ENCODE data around the gene SLC9C2.
"Not testable (repeated sequence)": the region's sequence is repeated elsewhere in the genome, so short reads cannot be mapped to it uniquely, and the experiment has no call there.

Gene SLC9C2, protein sequence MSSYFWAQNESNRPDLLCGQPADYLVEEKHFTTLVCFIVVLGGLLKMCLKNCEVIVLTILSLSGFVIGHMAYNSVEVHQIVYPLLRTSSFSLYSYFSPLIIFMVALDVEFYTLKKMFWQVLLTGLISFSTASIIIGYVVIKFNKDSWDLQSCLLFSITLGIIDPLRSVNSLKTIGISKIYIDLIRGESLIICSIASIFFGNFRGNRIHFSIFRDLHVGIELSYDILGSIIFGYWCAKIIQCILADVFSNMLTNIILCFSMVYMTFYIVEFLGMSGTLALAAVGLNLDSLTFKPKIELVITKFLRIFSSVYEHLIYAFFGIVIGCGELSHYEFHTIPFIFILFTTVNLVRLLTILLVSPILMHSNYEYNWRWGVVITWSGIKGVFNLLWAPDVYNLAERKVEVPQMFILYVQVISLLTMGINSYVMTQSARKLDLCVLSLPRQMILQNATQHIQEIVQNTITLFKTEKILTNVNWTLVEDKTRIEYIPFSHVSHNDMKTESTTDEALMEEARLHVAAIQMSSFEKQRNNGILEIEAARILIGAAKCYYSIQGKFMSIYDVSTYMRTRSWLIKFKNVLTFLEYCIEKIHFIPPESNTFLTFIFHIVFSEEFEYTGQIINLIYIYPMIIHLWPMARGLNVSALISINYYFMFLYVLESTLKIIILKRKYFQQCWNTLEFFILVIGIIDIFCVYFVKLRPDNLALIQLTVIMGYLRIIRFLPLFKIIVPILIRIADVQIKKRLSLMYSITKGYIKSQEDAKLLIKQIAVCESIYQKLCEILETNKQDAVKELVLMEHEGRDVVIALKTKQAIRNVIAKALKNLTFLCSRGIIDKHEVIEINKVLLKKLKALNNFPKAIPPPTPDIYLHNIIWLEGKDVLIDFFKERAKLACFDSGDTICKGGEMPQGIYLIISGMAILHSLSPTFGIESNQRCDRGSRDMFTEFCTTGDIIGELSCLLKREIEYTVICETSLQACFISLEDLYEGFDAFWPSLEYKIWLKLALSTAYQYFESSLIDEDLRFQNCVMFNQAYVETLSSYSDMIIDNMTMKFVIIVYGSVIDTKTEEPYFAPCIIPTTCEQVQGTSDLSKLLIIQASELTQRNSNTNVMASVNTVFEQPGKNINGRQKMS

DNA sequence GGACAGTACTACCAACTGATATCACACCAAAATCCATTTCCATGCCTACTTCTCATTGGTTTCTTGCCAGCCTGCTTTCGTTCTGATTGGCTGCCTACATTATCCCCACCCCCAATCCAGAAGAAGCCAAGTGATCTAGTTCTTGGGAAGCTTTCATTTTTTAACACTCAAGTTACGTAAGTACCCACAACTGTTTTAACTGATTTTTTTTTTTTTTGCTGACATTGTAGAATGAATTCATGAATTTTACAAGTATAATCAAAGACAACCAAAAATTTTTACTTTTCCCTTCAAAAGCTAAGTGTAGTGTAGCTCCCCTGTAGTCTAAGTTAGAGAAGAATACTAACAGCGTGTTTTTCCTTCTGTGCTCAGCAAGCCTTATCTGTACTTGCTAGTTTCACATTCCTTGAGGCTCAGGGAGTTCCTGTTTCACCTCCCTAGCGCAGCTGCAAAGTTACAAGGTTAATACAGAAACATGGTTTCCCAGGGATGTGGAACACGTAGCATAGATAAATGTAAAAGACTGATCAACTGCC is at the start of gene SLC9C2:
TSS of gene SLC9C2 (minus strand) at position 17 of the 536 bp plus-strand sequence. CDS start 1,296 bp downstream, outside the sequence.
- H3K27me3 ChIP-seq (ENCODE audit: control insufficient read depth, insufficient read depth, low read length): no peaks in the 10 kb centered on the region
- H3K4me1 ChIP-seq (ENCODE audit: control insufficient read depth, insufficient read depth, low read length): no peaks in the 10 kb centered on the region
- H3K9ac ChIP-seq (ENCODE audit: low read depth, low read length): no peak within 1 kb of the TSS
- no peaks in the 10 kb centered on the region for H3K36me3 ChIP-seq (ENCODE audit: control insufficient read depth, insufficient read depth, low read length)
- no peaks in the 10 kb centered on the region for H3K9me3 ChIP-seq (ENCODE audit: control insufficient read depth, insufficient read depth, low read length)
- no peak within 1 kb of the TSS for H3K4me3 ChIP-seq (ENCODE audit: low read depth, low read length)

DNA sequence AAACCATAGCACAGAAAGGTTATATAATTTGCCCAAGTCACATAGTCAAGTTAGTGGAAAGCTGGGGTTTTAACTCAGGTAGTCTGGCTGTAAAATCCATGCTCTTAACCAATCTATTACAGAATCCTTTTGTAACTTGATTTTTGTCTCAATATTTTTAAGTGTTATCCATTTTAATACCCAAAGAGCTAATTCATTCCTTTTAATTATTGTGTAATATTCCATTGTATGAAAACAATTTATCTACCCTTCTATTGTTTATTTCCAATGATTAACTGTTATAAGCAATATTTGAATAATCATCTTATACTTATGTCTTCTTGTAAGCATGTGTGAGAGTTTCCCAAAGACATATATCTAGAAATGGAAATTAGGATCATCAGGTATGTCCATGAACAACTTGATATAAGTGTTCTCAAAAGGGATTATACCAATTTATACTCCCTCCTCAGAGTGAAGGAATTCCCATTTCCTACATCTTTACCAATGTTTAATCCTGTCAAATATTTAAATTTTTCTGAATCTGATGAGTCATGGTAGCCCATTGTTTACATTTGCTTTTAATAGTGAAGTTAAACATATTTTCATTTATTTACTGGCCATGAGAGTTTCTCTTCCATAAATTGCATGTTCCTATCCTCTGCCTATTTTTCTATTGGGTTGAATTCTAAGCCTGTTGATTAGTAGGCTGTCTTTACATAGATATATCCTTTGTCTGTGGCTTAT is 46.2 kb upstream of the SLC9C2 start:
- H3K9ac ChIP-seq (ENCODE audit: low read depth, low read length): no peak overlapping the region
- no peaks in the 10 kb centered on the region for H3K27me3 ChIP-seq (ENCODE audit: control insufficient read depth, insufficient read depth, low read length)
- no peaks in the 10 kb centered on the region for H3K9me3 ChIP-seq (ENCODE audit: control insufficient read depth, insufficient read depth, low read length)
- no peaks in the 10 kb centered on the region for H3K36me3 ChIP-seq (ENCODE audit: control insufficient read depth, insufficient read depth, low read length)
- H3K4me1 ChIP-seq (ENCODE audit: control insufficient read depth, insufficient read depth, low read length): no peaks in the 10 kb centered on the region
- no peak overlapping the region for H3K4me3 ChIP-seq (ENCODE audit: low read depth, low read length)

DNA sequence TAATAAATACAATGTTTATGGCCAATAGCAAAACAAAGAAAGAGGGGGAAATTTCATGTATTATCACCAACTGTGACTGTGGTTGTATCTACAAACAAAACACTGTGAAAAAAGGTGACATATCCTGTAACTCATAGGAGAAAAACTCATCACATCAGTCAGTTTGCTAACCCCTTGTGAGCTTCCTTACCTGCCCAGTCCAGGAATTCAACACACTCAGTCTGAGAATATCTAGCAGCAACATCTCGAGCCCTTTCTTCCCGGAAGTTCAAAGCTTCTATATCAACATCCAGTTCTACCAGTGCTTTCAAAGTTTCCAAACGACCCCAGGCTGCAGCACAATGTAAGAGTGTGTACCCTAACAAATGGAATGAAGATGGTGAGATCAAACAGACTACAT is 43.8 kb upstream of the SLC9C2 start:
- no peaks in the 10 kb centered on the region for H3K9me3 ChIP-seq (ENCODE audit: control insufficient read depth, insufficient read depth, low read length)
- H3K9ac ChIP-seq (ENCODE audit: low read depth, low read length): no peak overlapping the region
- H3K4me1 ChIP-seq (ENCODE audit: control insufficient read depth, insufficient read depth, low read length): no peaks in the 10 kb centered on the region
- no peaks in the 10 kb centered on the region for H3K27me3 ChIP-seq (ENCODE audit: control insufficient read depth, insufficient read depth, low read length)
- no peak overlapping the region for H3K4me3 ChIP-seq (ENCODE audit: low read depth, low read length)
- no peaks in the 10 kb centered on the region for H3K36me3 ChIP-seq (ENCODE audit: control insufficient read depth, insufficient read depth, low read length)

DNA sequence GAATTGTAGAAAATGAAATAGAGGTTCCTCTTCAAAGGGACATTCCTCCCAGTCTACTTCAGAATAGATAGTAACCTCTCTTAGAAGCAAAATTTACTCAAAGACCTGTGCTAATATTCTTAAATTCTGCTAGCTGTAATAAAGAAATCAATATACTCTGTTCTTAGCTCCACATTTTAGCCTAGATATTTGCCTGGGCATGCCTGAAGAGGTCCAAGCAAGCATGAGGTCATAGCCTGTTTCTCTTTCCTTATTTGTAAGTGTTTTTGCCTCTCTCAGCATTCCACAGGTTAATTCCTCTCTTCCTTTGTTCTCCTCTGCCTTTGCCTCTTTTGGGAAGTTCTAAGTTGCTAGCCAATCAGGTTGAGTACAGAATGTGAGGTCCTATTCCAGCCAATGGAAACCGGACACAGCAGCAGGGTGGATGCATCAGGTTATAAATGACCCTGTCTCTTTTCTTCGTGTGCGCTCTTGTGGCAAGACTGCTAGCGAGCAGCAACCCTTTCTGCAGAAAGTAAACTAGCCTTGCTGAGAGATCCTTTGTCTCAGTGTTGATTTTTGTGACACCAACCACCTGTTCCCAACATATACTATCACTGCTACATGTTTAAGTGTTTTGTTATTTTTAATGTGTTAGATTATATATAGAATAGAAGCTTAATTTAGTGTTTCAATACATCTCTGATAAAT is 39.7 kb upstream of the SLC9C2 start:
- not testable (repeated sequence) for H3K4me3 ChIP-seq (ENCODE audit: low read depth, low read length); H3K9me3 ChIP-seq (ENCODE audit: control insufficient read depth, insufficient read depth, low read length)

DNA sequence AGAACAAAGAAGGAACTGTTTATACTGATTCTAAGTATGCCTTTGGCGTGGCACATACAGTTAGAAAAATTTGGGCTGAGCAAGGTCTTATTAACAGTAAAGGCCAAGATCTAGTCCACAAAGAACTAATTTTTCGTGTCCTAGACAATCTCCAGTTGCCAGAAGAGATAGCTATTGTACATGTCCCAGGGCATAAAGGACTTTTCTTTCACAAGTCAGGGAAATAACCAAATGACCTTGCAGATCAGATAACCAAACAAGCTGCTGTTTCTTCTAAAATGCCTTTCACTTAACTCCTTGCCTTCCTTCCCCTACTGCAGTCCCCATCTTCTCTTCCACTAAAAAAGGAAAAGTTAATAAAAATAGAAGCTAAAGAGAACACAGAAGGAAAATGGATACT is 36.2 kb upstream of the SLC9C2 start:
- H3K9me3 ChIP-seq (ENCODE audit: control insufficient read depth, insufficient read depth, low read length): peaks cover 11% of the 10 kb centered on the region
- H3K27me3 ChIP-seq (ENCODE audit: control insufficient read depth, insufficient read depth, low read length): no peaks in the 10 kb centered on the region
- no peaks in the 10 kb centered on the region for H3K36me3 ChIP-seq (ENCODE audit: control insufficient read depth, insufficient read depth, low read length)
- H3K4me1 ChIP-seq (ENCODE audit: control insufficient read depth, insufficient read depth, low read length): no peaks in the 10 kb centered on the region
- no peak overlapping the region for H3K4me3 ChIP-seq (ENCODE audit: low read depth, low read length)
- H3K9ac ChIP-seq (ENCODE audit: low read depth, low read length): no peak overlapping the region

More for the DNA sequence above, 39.7 kb upstream of the SLC9C2 start:
- not testable (repeated sequence) for H3K9ac ChIP-seq (ENCODE audit: low read depth, low read length); H3K4me1 ChIP-seq (ENCODE audit: control insufficient read depth, insufficient read depth, low read length); H3K36me3 ChIP-seq (ENCODE audit: control insufficient read depth, insufficient read depth, low read length); H3K27me3 ChIP-seq (ENCODE audit: control insufficient read depth, insufficient read depth, low read length)

GRCh38 chr1:173638043-173639021 is 35.5 kb upstream of the SLC9C2 start:
- H3K4me3 ChIP-seq (ENCODE audit: low read depth, low read length): peak overlapping the region; percentile 16
- peaks cover 11% of the 10 kb centered on the region for H3K9me3 ChIP-seq (ENCODE audit: control insufficient read depth, insufficient read depth, low read length)
- H3K27me3 ChIP-seq (ENCODE audit: control insufficient read depth, insufficient read depth, low read length): no peaks in the 10 kb centered on the region
- no peak overlapping the region for H3K9ac ChIP-seq (ENCODE audit: low read depth, low read length)
- no peaks in the 10 kb centered on the region for H3K36me3 ChIP-seq (ENCODE audit: control insufficient read depth, insufficient read depth, low read length)
- H3K4me1 ChIP-seq (ENCODE audit: control insufficient read depth, insufficient read depth, low read length): no peaks in the 10 kb centered on the region

DNA sequence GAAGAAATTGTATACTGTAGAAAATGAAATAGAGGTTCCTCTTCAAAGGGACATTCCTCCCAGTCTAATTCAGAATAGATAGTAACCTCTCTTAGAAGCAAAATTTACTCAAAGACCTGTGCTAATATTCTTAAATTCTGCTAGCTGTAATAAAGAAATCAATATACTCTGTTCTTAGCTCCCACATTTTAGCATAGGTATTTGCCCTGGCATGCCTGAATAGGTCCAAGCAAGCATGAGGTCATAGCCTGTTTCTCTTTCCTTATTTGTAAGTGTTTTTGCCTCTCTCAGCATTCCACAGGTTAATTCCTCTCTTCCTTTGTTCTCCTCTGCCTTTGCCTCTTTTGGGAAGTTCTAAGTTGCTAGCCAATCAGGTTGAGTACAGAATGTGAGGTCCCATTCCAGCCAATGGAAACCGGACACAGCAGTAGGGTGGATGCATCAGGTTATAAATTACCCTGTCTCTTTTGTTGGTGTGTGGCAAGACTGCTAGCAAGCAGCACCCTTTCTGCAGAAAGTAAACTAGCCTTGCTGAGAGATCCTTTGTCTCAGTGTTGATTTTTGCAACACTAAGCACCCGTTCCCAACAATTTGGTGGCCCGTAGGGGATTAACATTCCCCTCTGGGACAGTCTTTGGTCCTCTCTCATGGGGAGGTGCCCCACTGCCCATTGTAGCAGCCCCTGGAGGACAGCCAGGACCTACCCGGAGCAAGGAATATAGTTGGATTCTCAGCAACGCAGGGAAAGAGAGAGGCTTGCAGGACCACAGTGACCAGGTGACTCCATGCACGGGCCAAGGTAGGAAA is 34.6 kb upstream of the SLC9C2 start:
- Histone ChIP-seq H3K4me3 (ENCODE audit: low read depth, low read length) (peak overlapping the region; percentile 16), H3K9me3 (ENCODE audit: control insufficient read depth, insufficient read depth, low read length) (peaks cover 11% of the 10 kb centered on the region)
- H3K4me1 ChIP-seq (ENCODE audit: control insufficient read depth, insufficient read depth, low read length); H3K9ac ChIP-seq (ENCODE audit: low read depth, low read length); H3K27me3 ChIP-seq (ENCODE audit: control insufficient read depth, insufficient read depth, low read length); H3K36me3 ChIP-seq (ENCODE audit: control insufficient read depth, insufficient read depth, low read length): not testable (repeated sequence)

DNA sequence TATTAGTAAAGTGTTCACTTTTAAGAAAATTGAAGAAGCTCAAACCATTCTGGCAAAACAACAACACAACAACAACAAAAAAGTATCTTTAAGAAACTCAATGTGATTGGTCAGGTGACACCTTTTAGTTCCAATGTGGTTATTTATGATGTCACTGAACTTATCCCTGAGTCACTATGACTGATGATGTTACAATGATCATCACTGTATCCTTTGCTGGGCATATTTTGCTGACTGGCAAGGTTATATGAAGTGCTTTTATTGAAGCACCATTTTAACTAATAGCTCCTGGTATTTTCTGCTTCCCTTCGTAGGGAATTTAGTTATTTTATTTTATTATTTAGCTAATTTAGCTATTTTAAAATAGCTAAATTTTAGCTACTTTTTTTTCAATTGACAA is 32.2 kb upstream of the SLC9C2 start, which contains the start of gene TEX50:
TSS of gene TEX50 (plus strand) at position 223 of the 400 bp plus-strand sequence. CDS start 184 bp downstream, outside the sequence.
- peaks cover 11% of the 10 kb centered on the region for H3K9me3 ChIP-seq (ENCODE audit: control insufficient read depth, insufficient read depth, low read length)

DNA sequence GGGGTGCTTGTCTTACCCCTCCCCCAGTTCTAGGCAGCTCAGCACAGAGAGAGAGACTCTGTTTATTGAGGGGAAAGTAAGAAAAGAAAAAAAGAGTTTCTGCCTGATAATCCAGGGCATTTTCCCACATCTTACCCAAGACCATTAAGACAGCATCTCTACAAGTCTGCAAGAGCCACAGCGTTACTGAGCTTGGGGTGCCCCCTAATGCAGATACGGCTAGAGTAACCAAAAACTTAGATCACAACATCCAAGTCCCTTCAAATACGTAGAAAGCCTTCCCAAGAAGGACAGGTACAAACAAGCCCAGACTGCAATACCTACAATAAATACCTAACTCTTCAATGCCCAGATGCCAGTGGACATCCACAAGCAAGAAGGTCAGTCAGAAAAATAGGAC is 26.0 kb upstream of the SLC9C2 start:
- H3K36me3 ChIP-seq (ENCODE audit: control insufficient read depth, insufficient read depth, low read length): no peaks in the 10 kb centered on the region
- no peaks in the 10 kb centered on the region for H3K9me3 ChIP-seq (ENCODE audit: control insufficient read depth, insufficient read depth, low read length)
- no peaks in the 10 kb centered on the region for H3K4me1 ChIP-seq (ENCODE audit: control insufficient read depth, insufficient read depth, low read length)
- no peaks in the 10 kb centered on the region for H3K27me3 ChIP-seq (ENCODE audit: control insufficient read depth, insufficient read depth, low read length)
- no peak overlapping the region for H3K9ac ChIP-seq (ENCODE audit: low read depth, low read length)
- H3K4me3 ChIP-seq (ENCODE audit: low read depth, low read length): no peak overlapping the region

More for the DNA sequence above, 32.2 kb upstream of the SLC9C2 start, which contains the start of gene TEX50:
- H3K27me3 ChIP-seq (ENCODE audit: control insufficient read depth, insufficient read depth, low read length): no peaks in the 10 kb centered on the region
- no peak within 1 kb of the TSS for H3K9ac ChIP-seq (ENCODE audit: low read depth, low read length)
- no peaks in the 10 kb centered on the region for H3K4me1 ChIP-seq (ENCODE audit: control insufficient read depth, insufficient read depth, low read length)
- no peaks in the 10 kb centered on the region for H3K36me3 ChIP-seq (ENCODE audit: control insufficient read depth, insufficient read depth, low read length)
- H3K4me3 ChIP-seq (ENCODE audit: low read depth, low read length): no peak within 1 kb of the TSS

All from iPS-15b (cell line).